ENCODE results near the gene CAMK2A.
A peak's percentile ranks its signal among the peaks of the same experiment; 100 is the strongest.
"Not testable (repeated sequence)": the region's sequence is repeated elsewhere in the genome, so short reads cannot be mapped to it uniquely, and the experiment has no call there.

CAMK2A gene

DNA sequence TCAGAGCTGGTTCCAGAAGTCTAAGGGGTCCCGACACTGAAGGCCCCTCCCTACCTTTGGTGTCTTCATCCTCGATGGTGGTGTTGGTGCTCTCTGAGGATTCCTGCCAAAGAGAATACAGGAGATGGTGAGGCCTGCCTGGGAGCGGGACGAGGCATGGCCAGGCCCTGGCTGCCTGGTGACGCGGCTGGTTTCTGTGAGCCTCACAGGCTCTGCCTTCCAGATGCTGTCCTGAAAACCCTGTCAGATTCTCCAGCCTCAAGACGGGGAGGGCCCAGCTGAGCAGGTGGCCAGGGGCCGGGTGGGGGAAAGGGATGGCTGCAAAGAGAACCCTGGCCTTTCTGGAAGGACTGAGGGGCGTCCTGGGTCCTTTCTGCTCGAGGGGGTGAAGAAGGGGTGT is 50.9 kb downstream of the CAMK2A start:
- no peak for DNase-seq (ENCODE audit: low read depth in 1 of 2, low spot score in 1 of 2)

DNA sequence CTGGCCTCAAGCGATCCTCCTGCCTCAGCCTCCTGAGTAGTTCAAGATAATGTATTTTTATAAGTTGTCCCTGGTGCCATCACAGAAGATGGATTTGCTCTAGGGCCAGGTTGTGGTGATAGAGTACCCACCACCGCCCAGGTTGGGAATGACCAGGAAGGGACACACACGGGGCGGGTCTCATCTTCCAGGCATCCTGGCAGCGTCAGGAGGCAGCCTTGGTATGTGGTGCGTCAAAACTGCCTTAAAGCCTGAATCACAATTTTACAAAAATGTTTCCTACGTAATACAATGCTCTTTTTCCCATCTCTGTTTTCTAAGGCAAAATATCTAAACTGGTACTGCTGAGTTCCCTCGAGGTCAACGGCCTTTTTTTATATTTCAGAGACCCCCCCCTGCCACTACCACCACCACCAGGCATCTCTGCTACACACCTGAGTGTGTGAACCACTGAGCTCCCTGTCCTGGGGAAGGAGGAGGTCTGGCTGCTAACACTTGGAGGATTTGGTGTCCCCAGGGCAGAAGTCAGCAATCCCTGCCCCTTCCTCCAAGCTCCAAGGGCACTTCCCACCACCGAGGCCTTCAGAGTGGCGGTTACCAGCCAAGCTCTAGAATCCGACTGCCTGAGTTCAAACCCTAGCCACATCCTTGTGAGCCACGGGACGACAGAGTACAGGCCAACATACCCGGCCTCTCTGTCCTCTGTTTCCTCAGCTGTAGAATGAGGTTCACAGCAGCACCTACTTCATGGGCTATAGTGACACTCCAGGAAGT is 52.4 kb downstream of the CAMK2A start:
- no peak for DNase-seq (ENCODE audit: low read depth in 1 of 2, low spot score in 1 of 2)

DNA sequence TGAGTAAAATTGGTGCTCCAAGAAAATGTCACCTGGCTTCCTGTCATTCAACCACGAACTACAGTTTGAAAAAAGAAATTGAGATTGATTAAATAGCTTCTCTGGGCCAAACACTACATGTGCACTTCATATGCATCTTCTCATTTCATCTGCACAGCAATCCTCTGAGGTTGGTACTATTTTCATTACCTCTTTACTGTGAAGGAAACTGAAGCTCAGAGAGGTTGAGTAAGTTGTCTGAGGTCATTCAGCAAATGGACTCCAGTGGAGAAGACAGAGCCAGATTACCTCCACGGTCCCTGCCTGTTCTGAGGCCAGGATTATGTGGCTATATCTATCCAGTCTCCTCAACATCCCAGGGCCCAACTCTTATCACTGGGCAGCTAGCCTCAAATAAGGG is 53.3 kb downstream of the CAMK2A start:
- no peak for DNase-seq (ENCODE audit: low read depth in 1 of 2, low spot score in 1 of 2)

DNA sequence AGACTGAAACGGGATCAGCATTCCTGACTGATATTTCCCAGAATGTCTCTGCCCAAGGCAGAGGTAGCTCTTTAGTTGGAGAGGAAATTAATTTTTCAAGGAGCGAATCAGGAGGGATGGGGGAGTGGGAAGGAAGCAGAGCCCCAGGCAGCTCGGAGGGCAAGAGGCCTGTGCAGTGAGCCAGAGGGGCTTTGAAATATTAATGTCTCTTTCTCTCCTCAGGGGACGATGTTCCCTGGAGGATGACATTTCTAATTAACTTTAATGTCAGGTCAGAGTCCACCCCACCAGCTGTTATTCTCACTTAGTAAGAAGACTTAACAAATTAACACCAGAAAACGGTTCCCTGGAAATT is 54.1 kb downstream of the CAMK2A start:
- DNase-seq (ENCODE audit: low read depth in 1 of 2, low spot score in 1 of 2) = no peak

DNA sequence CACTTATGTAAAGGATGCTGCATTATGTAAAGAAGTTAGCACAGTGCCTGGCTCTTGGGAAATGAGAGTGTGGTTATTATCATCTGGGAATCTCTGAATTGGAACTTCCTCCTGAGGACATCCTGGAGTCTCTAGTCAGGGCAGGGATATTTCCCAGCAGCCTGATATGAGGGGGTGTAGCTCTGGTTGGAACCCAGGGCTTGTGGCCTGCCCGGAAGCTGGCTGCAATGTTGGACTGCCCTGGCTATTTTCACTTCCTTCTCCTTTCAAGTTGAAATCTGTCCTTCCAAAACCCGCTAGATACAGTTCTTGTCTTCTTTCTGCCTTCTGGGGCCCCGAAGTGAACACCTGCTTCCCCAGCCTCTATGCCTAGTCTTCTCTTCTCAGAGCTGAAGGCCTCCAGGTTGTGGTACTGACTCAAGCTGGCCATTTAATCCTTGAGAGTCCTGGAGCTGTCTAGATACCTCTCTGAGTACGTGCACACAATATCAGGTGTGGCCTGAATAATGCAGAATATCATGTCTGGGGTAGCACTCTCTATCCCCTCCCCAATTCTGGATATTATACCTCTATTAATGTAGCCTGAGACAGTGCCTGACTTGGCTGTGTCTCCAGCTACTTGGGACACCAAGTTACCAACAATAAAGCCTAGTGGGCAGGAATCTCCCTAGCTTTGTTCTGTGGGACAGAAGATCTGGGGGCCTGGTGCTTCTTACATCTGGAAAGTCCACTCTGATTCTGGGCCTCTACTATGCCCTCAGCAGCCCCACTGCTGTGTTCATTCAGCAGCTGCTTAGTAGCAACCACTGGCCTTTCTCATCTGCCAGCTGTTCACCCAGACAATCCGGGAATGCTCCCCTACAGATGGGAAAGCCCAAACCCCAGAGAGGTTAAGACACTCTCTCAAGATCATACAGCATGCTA is 54.7 kb downstream of the CAMK2A start:
- DNase-seq (ENCODE audit: low read depth in 1 of 2, low spot score in 1 of 2) = no peak

DNA sequence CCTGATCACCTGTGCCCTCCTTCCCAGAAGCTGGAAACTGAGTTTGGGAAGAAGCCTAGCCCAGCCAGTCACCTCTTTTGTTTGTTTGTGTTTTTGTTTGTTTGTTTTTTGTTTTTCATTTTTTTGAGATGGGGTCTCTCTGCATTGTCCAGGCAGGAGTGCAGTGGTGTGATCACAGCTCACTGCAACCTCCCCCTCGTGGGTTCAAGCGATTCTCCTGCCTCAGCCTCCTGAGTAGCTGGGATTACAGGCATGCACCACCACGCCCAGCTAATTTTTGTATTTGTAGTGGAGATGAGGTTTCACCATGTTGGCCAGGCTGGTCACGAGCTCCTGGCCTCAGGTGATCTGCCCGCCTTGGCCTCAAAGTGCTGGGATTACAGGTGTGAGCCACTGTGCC is 55.9 kb downstream of the CAMK2A start:
- DNase-seq (ENCODE audit: low read depth in 1 of 2, low spot score in 1 of 2) = not testable (repeated sequence)

DNA sequence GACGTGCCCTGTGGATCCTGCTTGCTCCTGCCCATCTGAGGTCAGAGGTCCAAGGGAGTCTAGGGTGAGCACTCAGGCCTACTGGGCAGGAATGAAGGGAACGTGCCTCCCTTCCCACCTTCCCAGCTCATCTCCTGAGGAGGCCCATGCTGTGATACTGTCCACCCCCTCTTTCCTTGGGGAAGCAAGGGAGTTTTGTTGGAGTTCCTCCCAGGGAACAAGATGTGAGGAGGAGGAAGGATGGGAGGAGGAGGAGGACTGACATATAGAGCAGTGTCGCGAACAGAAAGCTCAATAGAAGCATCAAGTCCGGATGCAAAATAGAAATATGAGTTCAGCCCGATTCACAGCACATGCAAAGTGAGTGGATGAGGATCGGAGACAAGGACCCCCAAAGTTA is 58.7 kb downstream of the CAMK2A start:
- no peak for DNase-seq (ENCODE audit: low read depth in 1 of 2, low spot score in 1 of 2)

DNA sequence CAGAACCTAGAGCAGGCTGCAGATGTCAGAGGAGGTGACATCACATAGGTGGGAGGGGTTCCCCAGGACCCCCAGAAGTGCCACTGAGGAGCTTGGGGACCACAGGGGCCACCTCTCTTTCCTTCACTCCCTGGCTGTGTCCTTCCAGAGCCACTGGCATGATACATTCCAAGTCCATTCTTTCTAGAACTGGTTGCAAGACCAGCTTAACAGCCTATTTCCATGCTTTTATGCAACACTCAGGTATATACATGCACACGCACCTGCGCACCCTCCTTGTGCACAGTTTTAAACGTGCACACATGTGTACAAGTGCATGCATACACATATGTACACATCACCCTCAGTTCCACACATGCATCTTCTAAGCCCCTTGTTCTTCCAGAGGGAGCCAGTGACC is 60.0 kb downstream of the CAMK2A start:
- DNase-seq (ENCODE audit: low read depth in 1 of 2, low spot score in 1 of 2) = no peak

DNA sequence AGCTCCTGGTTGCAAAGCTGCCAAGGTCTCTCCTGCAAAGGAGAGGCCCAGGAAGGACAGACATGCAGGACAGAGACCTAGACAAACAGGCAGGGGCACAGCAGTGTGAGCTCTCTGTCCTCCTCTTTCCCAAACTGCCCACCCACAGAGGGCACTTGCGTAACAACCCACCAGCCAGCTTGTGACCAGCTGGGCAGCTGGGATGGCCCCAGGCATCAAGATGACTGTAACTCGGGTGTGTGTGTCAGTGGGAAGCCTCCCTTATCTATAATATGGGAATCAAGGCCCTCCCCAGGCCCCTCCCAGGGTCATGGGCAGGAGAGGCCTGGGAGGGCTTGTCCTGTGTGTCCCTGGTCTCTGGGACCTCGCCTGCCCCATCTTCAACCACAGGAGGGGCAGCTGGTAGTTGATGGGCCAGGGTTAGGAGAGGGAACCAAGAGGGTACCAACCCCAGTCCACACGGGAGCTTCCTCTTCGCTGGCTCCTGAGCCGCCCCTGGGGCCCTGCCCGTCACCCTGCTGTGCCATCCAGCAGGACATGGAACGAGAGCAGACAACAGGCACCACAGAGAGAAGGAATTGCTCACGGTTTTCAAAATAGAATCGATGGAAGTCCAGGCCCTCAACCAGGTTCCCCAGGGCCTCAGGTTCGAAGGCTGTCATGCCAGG is 61.8 kb downstream of the CAMK2A start:
- no peak for DNase-seq (ENCODE audit: low read depth in 1 of 2, low spot score in 1 of 2)

DNA sequence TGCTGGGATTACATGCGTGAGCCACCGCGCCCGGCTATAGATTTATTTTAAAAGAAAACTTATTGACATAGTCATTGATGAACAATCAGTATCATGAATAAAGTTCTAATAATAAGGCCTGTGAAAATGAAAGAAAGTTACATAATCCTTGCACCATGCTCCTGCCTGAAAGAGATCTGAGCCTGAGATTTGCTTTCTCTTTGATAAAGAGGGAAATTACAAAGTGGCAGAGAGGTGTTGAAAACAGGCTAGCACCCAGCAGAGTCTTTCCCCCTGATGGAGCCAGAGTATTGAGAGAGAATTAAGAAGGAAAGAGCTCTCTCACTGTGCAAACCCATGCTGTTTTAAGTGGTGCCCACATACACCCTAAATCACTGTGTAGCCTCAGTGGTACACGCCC is 62.5 kb downstream of the CAMK2A start:
- DNase-seq (ENCODE audit: low read depth in 1 of 2, low spot score in 1 of 2) = no peak

DNA sequence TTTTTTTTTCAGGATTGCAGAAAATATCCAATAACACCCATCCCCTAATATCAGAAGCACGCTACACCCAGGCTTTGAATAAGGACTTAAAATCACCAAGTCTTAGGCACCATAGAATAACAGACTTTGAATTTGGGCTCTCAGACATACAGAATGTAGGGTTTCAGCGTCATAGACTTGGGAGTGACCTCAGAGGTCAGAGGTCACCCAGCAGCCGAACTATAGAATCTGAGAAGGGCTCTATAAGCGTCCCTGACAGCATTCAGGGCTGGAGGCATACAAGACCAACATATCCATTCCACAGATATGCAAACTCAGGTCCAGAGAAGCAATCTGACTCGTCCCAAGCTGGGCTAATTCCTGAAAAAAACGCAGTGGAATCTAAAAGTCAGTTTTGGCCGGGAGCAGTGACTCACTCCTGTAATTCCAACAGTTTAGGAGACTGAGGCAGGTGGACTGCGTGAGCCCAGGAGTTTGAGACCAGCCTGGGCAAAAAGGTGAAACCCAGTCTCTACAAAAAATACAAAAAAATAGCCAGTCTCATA is 65.0 kb downstream of the CAMK2A start:
- no peak for DNase-seq (ENCODE audit: low read depth in 1 of 2, low spot score in 1 of 2)

DNA sequence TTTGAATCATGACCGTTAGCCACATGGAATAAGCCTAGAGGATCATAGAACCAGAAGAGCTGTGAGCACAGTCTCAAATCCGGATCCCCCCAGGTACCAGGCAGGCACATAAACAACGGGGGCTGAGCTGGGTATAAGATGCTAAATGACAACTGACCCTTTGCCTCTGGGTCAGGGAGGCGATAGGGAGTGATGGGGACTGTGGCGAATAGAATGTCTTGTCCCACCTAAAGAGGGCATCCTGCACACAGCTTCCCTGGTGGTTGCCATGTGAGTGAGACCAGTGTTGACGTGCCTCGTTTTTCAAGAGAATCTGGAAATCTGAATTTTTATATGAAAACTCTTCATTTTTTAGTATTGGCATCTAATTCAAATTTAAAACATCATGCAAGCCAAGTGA is 66.1 kb downstream of the CAMK2A start:
- no peak for DNase-seq (ENCODE audit: low read depth in 1 of 2, low spot score in 1 of 2)

DNA sequence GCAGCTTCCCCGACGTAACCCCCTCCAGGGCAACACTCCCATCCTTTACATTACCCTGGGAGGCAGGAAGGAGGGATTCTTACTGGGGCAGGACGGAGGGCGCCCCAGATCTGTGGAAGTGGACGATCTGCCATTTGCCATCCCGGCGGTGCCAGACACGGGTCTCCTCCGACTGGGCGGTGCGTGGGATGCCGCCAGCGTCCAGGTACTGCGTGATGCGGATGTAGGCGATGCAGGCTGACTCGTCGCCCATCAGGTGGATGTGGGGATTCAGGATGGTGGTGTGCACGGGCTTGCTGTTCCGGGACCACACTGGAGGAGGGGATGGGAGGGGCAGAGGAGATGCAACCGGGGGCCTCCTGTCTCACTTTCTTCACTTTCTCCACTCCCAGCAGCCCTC is 66.7 kb downstream of the CAMK2A start:
- no peak for DNase-seq (ENCODE audit: low read depth in 1 of 2, low spot score in 1 of 2)

DNA sequence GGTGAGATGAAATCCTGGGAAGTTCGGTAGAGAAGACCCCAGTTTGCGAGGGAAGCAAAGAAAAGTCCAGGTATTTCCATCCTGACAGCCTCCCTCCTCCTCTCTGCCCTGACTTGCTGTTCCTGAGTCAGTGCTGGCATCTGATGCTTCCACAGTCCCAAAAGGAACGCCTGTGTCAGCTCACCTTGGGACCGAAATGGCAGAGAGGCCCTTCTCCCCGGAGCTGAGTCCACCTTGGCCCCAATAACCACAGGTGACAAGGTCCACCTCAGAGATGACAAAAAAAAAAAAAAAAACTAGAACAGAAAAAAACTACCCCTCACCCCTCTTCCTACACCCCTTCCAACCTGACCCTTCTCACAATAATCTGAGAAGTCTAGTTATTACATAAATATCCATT is 68.1 kb downstream of the CAMK2A start:
- no peak for DNase-seq (ENCODE audit: low read depth in 1 of 2, low spot score in 1 of 2)

DNA sequence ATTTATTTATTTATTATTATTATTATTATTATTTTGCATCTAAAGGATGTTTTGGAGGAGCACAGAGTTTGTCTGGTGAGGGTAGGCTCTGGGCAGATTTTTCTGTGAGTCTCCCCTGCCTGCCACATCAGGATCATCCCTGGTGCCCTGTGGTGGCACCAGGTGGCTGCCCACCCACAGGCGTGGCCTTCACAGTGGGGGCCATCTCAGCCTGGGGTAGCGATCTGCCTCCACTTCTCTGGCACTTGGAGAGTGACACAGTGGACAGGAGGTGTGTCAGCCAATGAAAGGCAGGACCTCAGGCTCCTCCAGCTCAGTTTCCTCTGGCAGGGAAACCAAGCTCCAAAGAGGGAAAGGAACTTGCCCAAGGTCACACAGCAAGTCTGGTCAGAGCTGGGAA is 69.7 kb downstream of the CAMK2A start:
- DNase-seq (ENCODE audit: low read depth in 1 of 2, low spot score in 1 of 2) = no peak

DNA sequence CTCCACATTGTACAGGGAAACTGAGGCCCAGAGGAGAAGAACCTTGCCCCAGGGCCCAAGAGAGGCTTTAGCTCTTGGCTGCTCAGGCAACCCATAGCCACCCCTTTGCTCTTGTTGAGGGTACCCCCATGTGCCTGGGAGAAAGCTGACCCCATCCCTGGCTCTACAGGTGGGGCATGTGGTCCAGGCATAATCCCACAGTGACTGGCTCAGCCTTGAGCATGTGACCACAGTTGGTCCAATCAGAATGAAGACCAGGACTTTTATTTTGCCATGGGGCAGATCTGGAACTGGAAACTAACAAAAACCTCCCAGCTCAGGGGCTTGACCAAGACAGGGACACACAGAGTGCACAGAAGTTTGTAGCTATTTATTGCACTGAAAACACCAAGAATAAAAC is 70.4 kb downstream of the CAMK2A start:
- no peak for DNase-seq (ENCODE audit: low read depth in 1 of 2, low spot score in 1 of 2)

DNA sequence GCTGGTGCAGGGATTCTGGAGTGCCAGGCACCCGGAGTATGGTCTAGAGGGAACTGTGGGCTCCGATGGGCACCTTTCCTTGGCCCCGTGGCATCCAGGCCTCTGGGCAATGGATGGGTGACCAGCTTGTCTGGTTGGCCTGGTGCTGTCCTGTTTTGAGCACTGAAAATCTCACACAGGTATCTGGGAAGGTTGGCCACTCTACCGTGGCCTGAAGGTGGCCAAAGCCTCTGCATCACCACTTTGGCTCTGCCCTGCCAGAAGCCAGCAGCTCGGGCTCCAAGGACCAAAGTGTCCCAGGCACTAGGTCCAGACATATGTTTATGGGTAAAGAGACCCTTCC is 70.9 kb downstream of the CAMK2A start:
- DNase-seq (ENCODE audit: low read depth in 1 of 2, low spot score in 1 of 2) = no peak

DNA sequence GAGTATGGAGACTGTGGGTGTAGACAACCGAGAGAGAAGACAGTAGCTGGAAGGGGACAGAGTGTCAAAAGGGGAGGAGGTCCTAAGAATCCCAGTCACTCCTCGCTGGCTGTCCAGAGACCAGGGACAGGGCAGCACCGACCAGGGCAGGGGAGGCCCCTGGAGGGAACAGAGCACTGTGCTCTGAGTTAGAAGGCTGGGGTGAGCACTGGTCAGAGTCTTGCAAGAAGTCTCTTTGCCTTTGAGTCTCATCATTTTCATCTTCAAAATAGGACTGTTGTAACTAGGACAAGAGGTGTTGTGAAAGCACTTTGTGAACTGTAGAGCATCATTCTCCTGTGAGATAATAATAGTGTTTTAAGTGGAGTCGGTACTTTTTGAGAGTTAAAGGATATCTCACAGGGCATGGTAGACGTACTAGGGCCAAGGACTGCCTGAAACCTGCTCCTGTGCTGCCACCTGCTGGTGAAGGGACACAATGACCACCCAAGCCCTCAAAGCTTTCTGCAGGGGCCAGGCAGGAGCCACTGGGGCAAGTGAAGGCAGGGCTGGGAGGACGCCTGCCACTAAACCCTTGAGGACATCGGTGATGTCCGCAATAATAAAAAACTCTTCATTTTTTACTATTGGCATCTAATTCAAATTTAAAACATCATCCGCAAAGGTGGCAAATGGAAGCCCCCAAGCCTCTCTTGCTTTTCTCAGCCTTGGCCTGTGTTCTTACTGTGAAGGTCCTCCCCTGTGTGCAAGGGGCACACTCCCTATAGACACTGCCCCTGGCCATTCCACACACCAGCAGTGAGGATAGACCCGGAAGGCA is 71.5 kb downstream of the CAMK2A start:
- DNase-seq (ENCODE audit: low read depth in 1 of 2, low spot score in 1 of 2) = peak; percentile 56 to 59

DNA sequence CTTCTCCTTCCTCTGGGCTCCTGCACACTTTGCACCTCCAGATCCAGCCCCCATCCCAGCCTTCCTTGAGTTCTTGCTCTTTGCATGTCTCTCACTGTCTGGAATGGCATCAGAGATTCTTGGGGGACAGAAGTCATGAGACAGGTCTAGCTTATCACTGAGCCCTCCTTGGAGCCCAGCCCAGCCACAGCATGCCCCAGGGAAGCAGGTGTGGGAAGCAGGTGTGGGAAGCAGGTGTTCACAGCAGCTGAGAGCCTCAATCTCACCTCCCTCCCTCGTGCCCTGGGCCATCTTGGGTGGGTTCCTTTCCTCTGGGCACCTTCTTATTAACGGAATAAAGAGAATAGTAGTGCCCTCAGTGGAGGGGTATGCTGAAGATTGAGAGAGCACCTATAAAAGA is 72.5 kb downstream of the CAMK2A start:
- no peak for DNase-seq (ENCODE audit: low read depth in 1 of 2, low spot score in 1 of 2)

DNA sequence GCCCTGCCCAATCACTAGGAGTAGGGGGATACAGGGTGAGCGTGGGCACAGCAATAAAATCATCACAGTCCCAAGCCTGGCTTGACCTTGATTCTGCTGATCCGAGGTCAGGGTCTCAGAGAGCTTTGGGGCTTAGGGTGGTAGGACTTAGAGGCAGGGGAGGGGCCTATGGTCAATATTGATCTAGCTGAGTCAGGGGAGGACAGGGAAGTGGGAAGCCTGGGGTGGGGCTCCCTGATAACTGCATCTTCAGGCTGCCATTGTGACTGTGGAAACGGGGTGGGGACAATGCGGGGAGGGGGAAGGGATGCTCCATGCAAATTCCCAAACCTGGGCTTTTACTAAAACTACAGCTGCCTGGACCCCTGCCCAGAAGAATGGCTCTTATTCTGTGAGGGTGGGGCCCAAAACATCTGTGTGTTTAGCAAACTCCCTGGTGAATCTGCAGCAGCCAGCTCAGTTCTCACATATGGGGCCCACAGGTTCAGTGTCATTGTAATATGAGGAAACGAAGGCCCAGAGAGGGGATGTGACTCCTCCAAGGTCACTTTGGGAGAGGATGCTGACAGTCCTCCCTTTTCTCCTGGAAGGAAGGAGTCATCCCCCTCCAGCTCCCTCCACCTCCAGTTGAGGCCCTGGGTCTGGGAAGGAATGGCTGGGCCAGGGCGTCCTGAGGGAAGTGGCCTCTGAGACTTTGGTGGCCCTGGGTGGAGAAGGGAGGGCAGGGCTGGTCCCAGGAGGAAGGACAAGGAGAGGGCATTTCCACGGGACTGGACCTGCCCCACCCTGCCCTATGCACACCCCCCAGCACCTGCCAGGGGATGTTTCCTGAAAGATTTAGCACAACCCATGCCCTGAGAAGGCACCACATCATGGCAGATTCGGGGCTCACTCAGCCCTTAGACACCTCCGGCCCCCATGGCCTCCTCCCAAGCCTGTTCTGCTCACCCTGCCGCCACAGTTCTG is 73.3 kb downstream of the CAMK2A start:
- DNase-seq (ENCODE audit: low read depth in 1 of 2, low spot score in 1 of 2) = no peak

Measured in stimulated activated CD4-positive, alpha-beta T cell treated with anti-CD3 and anti-CD28 coated beads, Interleukin-15, amount 100 ng/mL, for 1 hour (primary cell).